ENCODE data around the gene UTP25. TPM values are rescaled to one million over a fixed set of nuclear protein-coding genes. Genes with fewer than 3 reads are reported as not detected.

UTP25 gene
- total RNA-seq, 1 experiment from 2014 or later = 9.5 TPM

- H3K27me3 ChIP-seq (replicated peaks; ENCODE audit: control insufficient read depth, insufficient read depth, low read length) = no peaks in the 10 kb centered on the region
- no peaks in the 10 kb centered on the region for H3K27me3 Mint-ChIP-seq (ENCODE audit: insufficient read depth, unreplicated experiment)
- H3K9me3 ChIP-seq = no peaks in the 10 kb centered on the region
- intact Hi-C loops (cut with micrococcal nuclease; ENCODE audit: unreplicated experiment) = no loop called here
- H3K9me3 Mint-ChIP-seq (ENCODE audit: unreplicated experiment) = no peaks in the 10 kb centered on the region
- peaks cover 3% of the 10 kb centered on the region for H3K36me3 ChIP-seq (ENCODE audit: control insufficient read depth, insufficient read depth, low read length)
- no peaks in the 10 kb centered on the region for H3K4me1 Mint-ChIP-seq (ENCODE audit: low read depth, unreplicated experiment)
- BruUV-seq (replicated peaks) = no TSS peak
- no peaks in the 10 kb centered on the region for H3K4me1 ChIP-seq
- peaks cover 43% of the 10 kb centered on the region for H3K36me3 Mint-ChIP-seq (ENCODE audit: insufficient read depth, unreplicated experiment)
- POLR2A ChIA-PET = no interaction called here
- CTCF ChIA-PET = interaction anchor here (1.1 kb wide), 1 partner anchor 27 kb away, joined by 3 read pairs; the partner anchor contains the start of gene UTP25
- no peak for DNase-seq
- no peak overlapping the region for H3K27ac Mint-ChIP-seq (ENCODE audit: unreplicated experiment)
- no peak for TF ChIP-seq CTCF (IDR thresholded peaks at IDR 0.05; ENCODE audit: insufficient read depth in 1 of 2, low read depth in 1 of 2, low read length in 1 of 2, severe bottlenecking in 1 of 2, unreplicated experiment in 1 of 2)
- H3K4me3 ChIP-seq (ENCODE audit: low read depth, low read length) = no peak overlapping the region
- no peak overlapping the region for H3K4me3 Mint-ChIP-seq (ENCODE audit: unreplicated experiment)
These were observed 27.2 kb downstream of the UTP25 start for GRCh38 chr1:209855006-209855405.

- H3K27ac Mint-ChIP-seq (ENCODE audit: unreplicated experiment) = no peak overlapping the region
- H3K27me3 Mint-ChIP-seq (ENCODE audit: insufficient read depth, unreplicated experiment) = no peaks in the 10 kb centered on the region
- peaks cover 37% of the 10 kb centered on the region for H3K36me3 Mint-ChIP-seq (ENCODE audit: insufficient read depth, unreplicated experiment)
- H3K4me3 Mint-ChIP-seq (ENCODE audit: unreplicated experiment) = no peak overlapping the region
- Histone ChIP-seq H3K36me3 (ENCODE audit: control insufficient read depth, insufficient read depth, low read length) (peaks cover 3% of the 10 kb centered on the region), H3K4me1 (no peaks in the 10 kb centered on the region), H3K9me3 (no peaks in the 10 kb centered on the region), H3K27me3 (replicated peaks; ENCODE audit: control insufficient read depth, insufficient read depth, low read length) (no peaks in the 10 kb centered on the region), H3K4me3 (ENCODE audit: low read depth, low read length) (no peak overlapping the region)
- intact Hi-C loops (cut with micrococcal nuclease; ENCODE audit: unreplicated experiment) = no loop called here
- ChIA-PET CTCF (interaction anchor here (1.1 kb wide), 1 partner anchor 28 kb away, joined by 3 read pairs; the partner anchor contains the start of gene UTP25), POLR2A (interaction anchor here (0.6 kb wide), 1 partner anchor 50 kb away, joined by 4 read pairs; the partner anchor contains the start of gene IRF6)
- no peak for TF ChIP-seq CTCF (IDR thresholded peaks at IDR 0.05; ENCODE audit: insufficient read depth in 1 of 2, low read depth in 1 of 2, low read length in 1 of 2, severe bottlenecking in 1 of 2, unreplicated experiment in 1 of 2)
- no peaks in the 10 kb centered on the region for H3K4me1 Mint-ChIP-seq (ENCODE audit: low read depth, unreplicated experiment)
- no peak for DNase-seq
- no TSS peak for BruUV-seq (replicated peaks)
- no peaks in the 10 kb centered on the region for H3K9me3 Mint-ChIP-seq (ENCODE audit: unreplicated experiment)
These were observed 27.9 kb downstream of the UTP25 start for GRCh38 chr1:209855623-209856022.

- Histone ChIP-seq H3K27me3 (replicated peaks; ENCODE audit: control insufficient read depth, insufficient read depth, low read length) (no peaks in the 10 kb centered on the region), H3K4me3 (ENCODE audit: low read depth, low read length) (no peak overlapping the region), H3K4me1 (no peaks in the 10 kb centered on the region), H3K36me3 (ENCODE audit: control insufficient read depth, insufficient read depth, low read length) (peaks cover 3% of the 10 kb centered on the region), H3K9me3 (no peaks in the 10 kb centered on the region)
- H3K27ac Mint-ChIP-seq (ENCODE audit: unreplicated experiment) = no peak overlapping the region
- H3K4me1 Mint-ChIP-seq (ENCODE audit: low read depth, unreplicated experiment) = no peaks in the 10 kb centered on the region
- no TSS peak for BruUV-seq (replicated peaks)
- intact Hi-C loops (cut with micrococcal nuclease; ENCODE audit: unreplicated experiment) = no loop called here
- ChIA-PET CTCF (interaction anchor here (0.6 to 1.7 kb wide), 2 partner anchors 119 to 131 kb away, joined by 3 to 7 read pairs; no protein-coding TSS in a partner anchor), POLR2A (no interaction called here)
- H3K27me3 Mint-ChIP-seq (ENCODE audit: insufficient read depth, unreplicated experiment) = no peaks in the 10 kb centered on the region
- peaks cover 20% of the 10 kb centered on the region for H3K36me3 Mint-ChIP-seq (ENCODE audit: insufficient read depth, unreplicated experiment)
- H3K4me3 Mint-ChIP-seq (ENCODE audit: unreplicated experiment) = no peak overlapping the region
- DNase-seq = no peak
- TF ChIP-seq CTCF (IDR thresholded peaks at IDR 0.05; ENCODE audit: insufficient read depth in 1 of 2, low read depth in 1 of 2, low read length in 1 of 2, severe bottlenecking in 1 of 2, unreplicated experiment in 1 of 2) = no peak
- no peaks in the 10 kb centered on the region for H3K9me3 Mint-ChIP-seq (ENCODE audit: unreplicated experiment)
These were observed 30.9 kb downstream of the UTP25 start for GRCh38 chr1:209858561-209859103.
